ENCODE data around the gene PGGHG. TPM values are rescaled to one million over a fixed set of nuclear protein-coding genes. Genes with fewer than 3 reads are reported as not detected.
"Not testable (repeated sequence)": the region's sequence is repeated elsewhere in the genome, so short reads cannot be mapped to it uniquely, and the experiment has no call there.

Gene PGGHG
- total RNA-seq, 4 donors from 2014 or later: 10.9 to 53.6 (median 19.8) TPM

DNA sequence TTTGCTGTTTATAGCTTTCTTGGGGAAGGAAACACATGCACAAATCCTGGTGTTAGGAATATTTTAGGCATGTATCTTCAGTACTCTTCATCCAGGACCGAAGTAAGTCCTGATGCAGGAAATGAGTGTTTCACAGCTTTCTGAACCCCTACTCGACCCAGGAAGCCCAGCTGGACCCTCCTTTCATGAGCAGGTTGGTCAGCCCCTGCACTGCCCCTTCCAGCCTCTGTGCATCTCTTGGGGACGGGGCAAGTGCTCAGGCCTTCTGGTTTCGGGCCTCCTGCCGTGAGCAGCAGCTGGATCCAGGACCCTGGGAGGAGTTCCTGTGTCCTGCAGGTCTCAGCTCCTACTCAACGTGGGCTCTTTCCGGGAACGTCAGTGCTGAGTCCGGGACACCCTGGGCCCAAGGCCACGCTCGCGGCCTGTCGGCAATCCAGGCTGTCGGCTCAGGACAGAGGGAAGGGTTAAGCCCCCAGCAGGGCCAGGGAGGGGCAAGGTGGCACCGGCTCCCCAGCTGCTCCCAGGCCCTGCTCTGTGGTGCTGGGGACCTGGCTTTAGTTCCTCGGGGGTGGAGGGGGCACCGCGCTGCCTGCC lies 21.1 kb downstream of the PGGHG start:
- DNase-seq (ENCODE audit: low spot score); ATAC-seq (ENCODE audit: low FRiP score): not testable (repeated sequence)

- not testable (repeated sequence) for DNase-seq (ENCODE audit: low spot score)
- peak; percentile 50 for ATAC-seq (ENCODE audit: low FRiP score)
Measured at GRCh38 chr11:311013-311748, 22.3 kb downstream of the PGGHG start.

GRCh38 chr11:312092-312816 lies 23.3 kb downstream of the PGGHG start:
- no peak for ATAC-seq (ENCODE audit: low FRiP score)
- TF ChIP-seq, protein P1, sequence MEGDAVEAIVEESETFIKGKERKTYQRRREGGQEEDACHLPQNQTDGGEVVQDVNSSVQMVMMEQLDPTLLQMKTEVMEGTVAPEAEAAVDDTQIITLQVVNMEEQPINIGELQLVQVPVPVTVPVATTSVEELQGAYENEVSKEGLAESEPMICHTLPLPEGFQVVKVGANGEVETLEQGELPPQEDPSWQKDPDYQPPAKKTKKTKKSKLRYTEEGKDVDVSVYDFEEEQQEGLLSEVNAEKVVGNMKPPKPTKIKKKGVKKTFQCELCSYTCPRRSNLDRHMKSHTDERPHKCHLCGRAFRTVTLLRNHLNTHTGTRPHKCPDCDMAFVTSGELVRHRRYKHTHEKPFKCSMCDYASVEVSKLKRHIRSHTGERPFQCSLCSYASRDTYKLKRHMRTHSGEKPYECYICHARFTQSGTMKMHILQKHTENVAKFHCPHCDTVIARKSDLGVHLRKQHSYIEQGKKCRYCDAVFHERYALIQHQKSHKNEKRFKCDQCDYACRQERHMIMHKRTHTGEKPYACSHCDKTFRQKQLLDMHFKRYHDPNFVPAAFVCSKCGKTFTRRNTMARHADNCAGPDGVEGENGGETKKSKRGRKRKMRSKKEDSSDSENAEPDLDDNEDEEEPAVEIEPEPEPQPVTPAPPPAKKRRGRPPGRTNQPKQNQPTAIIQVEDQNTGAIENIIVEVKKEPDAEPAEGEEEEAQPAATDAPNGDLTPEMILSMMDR (IDR thresholded peaks at IDR 0.05): no peak
- no peak for DNase-seq (ENCODE audit: low spot score)

GRCh38 chr11:313304-313786 lies 24.4 kb downstream of the PGGHG start:
- TF ChIP-seq, protein P1 (IDR thresholded peaks at IDR 0.05): no peak
- DNase-seq (ENCODE audit: low spot score) (no peak), ATAC-seq (ENCODE audit: low FRiP score) (no peak)

DNA sequence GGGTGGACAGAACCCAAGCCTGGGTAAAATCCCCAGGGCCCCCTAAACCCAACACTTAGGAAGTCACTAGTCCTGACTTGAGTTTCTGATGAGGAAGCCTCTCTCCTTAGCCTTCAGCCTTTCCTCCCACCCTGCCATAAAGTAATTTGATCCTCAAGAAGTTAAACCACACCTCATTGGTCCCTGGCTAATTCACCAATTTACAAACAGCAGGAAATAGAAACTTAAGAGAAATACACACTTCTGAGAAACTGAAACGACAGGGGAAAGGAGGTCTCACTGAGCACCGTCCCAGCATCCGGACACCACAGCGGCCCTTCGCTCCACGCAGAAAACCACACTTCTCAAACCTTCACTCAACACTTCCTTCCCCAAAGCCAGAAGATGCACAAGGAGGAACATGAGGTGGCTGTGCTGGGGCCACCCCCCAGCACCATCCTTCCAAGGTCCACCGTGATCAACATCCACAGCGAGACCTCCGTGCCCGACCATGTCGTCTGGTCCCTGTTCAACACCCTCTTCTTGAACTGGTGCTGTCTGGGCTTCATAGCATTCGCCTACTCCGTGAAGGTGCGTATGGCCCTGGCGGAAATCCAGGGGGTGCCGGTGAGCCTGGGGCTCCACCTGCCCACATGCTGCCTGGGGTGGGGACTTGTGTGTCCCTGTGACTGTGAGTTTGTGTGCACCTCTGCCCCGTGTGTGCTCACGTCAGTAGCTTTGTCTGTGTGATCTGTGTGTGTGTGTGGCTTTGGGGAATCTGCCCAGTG lies 25.0 kb downstream of the PGGHG start, which contains the start of gene IFITM1:
Gene IFITM1 (plus strand): TSS at position 254 of the 767 bp plus-strand sequence. CDS start 131 bp downstream, at position 385.
- TF ChIP-seq, protein P1 (IDR thresholded peaks at IDR 0.05): no peak
- ATAC-seq (ENCODE audit: low FRiP score) (peak; percentile 20), DNase-seq (ENCODE audit: low spot score) (no peak)

- ATAC-seq (ENCODE audit: low FRiP score); DNase-seq (ENCODE audit: low spot score): not testable (repeated sequence)
Measured at GRCh38 chr11:314554-314875, 25.6 kb downstream of the PGGHG start.

DNA sequence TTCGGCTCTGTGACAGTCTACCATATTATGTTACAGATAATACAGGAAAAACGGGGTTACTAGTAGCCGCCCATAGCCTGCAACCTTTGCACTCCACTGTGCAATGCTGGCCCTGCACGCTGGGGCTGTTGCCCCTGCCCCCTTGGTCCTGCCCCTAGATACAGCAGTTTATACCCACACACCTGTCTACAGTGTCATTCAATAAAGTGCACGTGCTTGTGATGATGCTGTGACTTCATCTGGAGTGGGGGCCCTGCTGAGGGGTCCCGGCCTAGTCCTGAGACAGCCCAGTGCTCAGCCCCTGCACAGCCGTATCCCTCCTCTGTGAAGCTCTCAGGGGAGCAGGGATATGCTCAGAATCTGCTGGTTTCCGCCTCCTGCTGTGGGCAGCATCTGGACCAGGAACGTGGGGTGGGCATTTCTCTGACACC lies 26.1 kb downstream of the PGGHG start:
- DNase-seq (ENCODE audit: low spot score) (no peak), ATAC-seq (ENCODE audit: low FRiP score) (no peak)
- TF ChIP-seq, protein P1 (IDR thresholded peaks at IDR 0.05): no peak

DNA sequence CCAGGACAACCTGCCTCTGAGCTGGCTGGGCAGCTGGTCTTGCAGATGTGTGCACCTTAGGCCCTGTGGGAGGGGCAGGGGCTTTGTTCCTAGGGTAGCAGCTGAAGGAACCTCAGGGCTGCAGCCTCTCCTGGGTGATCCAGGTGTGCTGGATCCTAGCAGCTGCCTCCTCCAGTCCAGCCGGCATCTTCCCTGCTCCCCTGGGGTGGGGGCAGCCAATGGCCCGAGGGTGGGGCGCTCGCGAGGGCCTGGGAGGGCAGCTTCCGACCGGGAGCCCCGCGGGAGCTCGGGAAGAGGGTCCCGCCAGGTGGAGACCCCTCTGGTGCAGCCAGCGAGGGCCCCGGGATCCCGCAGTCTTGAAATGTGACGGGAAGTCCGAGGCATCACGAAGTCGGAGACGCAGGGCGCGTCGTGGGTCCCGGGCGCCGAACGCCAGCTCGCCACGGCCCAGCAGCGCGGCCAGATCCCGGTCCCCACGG lies 26.6 kb downstream of the PGGHG start:
- ATAC-seq (ENCODE audit: low FRiP score) (no peak), DNase-seq (ENCODE audit: low spot score) (no peak)
- TF ChIP-seq, protein P1 (IDR thresholded peaks at IDR 0.05): no peak
